GM12801 (cell line): ENCODE results near the gene DCP1A.

Source experiments
- CTCF ChIP-seq: IDR thresholded peaks from one replicate; pipeline ENCODE4 v1.5.1; 2011; ENCODE audit warnings: control low read depth; ENCODE audit not compliant: insufficient read length; ENCODE audit errors: extremely low read depth

Gene DCP1A

GRCh38 chr3:53375019-53375418 is 27.7 kb upstream of the DCP1A start:
- no peak for TF ChIP-seq CTCF

- TF ChIP-seq CTCF = no peak
Observed at GRCh38 chr3:53361852-53362251, 14.5 kb upstream of the DCP1A start.

GRCh38 chr3:53357458-53357857 is 10.1 kb upstream of the DCP1A start:
- TF ChIP-seq CTCF = no peak

GRCh38 chr3:53354945-53355498 is 7.7 kb upstream of the DCP1A start:
- no peak for TF ChIP-seq CTCF

- TF ChIP-seq CTCF = no peak
Observed at GRCh38 chr3:53353202-53353601, 5.9 kb upstream of the DCP1A start.

GRCh38 chr3:53350652-53351051 is 3.3 kb upstream of the DCP1A start:
- TF ChIP-seq CTCF = no peak

- no peak for TF ChIP-seq CTCF
Observed at GRCh38 chr3:53346922-53347260, 452 bp downstream of the DCP1A start.

GRCh38 chr3:53346514-53346913 is 829 bp downstream of the DCP1A start:
- TF ChIP-seq CTCF = no peak
